H9 (cell line): ENCODE results near the gene HNRNPA3. TPM values are rescaled to one million over a fixed set of nuclear protein-coding genes. Genes with fewer than 3 reads are reported as not detected.

Experiments
- DNase-seq: peaks from one replicate; pipeline ENCODE4 v3.0.0-alpha.2; 2017
- H2AFZ ChIP-seq: one replicate; pipeline ENCODE4 v1.6.1; 2013; ENCODE audit warnings: mild to moderate bottlenecking, low read length, control low read depth, moderate library complexity
- H2AK5ac ChIP-seq: 2 replicates; pipeline ENCODE4 v1.6.1; 2013; ENCODE audit warnings: low read length, control low read depth, mixed read lengths; ENCODE audit not compliant: insufficient read length
- H2BK120ac ChIP-seq: one replicate; pipeline ENCODE4 v1.6.1; 2013; ENCODE audit warnings: low read depth, mild to moderate bottlenecking, low read length, control low read depth, inconsistent platforms; ENCODE audit not compliant: poor library complexity, severe bottlenecking
- H2BK12ac ChIP-seq: 2 replicates; pipeline ENCODE4 v1.6.1; 2013; ENCODE audit warnings: low read length, control low read depth, mixed read lengths, low read depth; ENCODE audit not compliant: insufficient read length
- H2BK15ac ChIP-seq: 2 replicates; pipeline ENCODE4 v1.6.1; 2013; ENCODE audit warnings: low read depth, low read length, control low read depth
- H2BK20ac ChIP-seq: one replicate; pipeline ENCODE4 v1.6.1; 2013; ENCODE audit warnings: low read depth, mild to moderate bottlenecking, low read length, control low read depth, inconsistent platforms; ENCODE audit not compliant: poor library complexity, severe bottlenecking
- H2BK5ac ChIP-seq: 2 replicates; pipeline ENCODE4 v1.6.1; 2013; ENCODE audit warnings: low read length, control low read depth, mixed read lengths; ENCODE audit not compliant: insufficient read length
- H3K14ac ChIP-seq: 2 replicates; pipeline ENCODE4 v1.6.1; 2013; ENCODE audit warnings: low read length, control low read depth; ENCODE audit not compliant: insufficient read depth
- H3K18ac ChIP-seq: 2 replicates; pipeline ENCODE4 v1.6.1; 2013; ENCODE audit warnings: low read depth, mild to moderate bottlenecking, mixed read lengths, low read length, control low read depth; ENCODE audit not compliant: insufficient read length
- H3K23ac ChIP-seq: 2 replicates; pipeline ENCODE4 v1.6.1; 2013; ENCODE audit warnings: low read length, control low read depth, mixed read lengths, low read depth; ENCODE audit not compliant: insufficient read length
- H3K23me2 ChIP-seq: 2 replicates; pipeline ENCODE4 v1.6.1; 2013; ENCODE audit warnings: low read depth, mild to moderate bottlenecking, mixed read lengths, low read length, control low read depth; ENCODE audit not compliant: insufficient read length, poor library complexity, severe bottlenecking
- H3K27ac ChIP-seq: 2 replicates; pipeline ENCODE4 v1.5.1; 2013; ENCODE audit warnings: low read length, control low read depth, mixed read lengths, low read depth; ENCODE audit not compliant: insufficient read length
- H3K27me3 ChIP-seq: 2 replicates; pipeline ENCODE4 v1.6.1; 2013; ENCODE audit warnings: low read length, control low read depth, inconsistent platforms; ENCODE audit not compliant: insufficient read depth
- H3K4ac ChIP-seq: 2 replicates; pipeline ENCODE4 v1.6.1; 2013; ENCODE audit warnings: low read depth, mild to moderate bottlenecking, control low read depth, inconsistent platforms, low read length, moderate library complexity
- H3K4me1 ChIP-seq: 2 replicates; pipeline ENCODE4 v1.6.1; 2013; ENCODE audit warnings: low read length, control low read depth, inconsistent platforms; ENCODE audit not compliant: insufficient read depth
- H3K4me2 ChIP-seq: 2 replicates; pipeline ENCODE4 v1.6.1; 2013; ENCODE audit warnings: low read length, control low read depth, mixed read lengths; ENCODE audit not compliant: insufficient read length, insufficient read depth
- H3K56ac ChIP-seq: 2 replicates; pipeline ENCODE4 v1.6.1; 2013; ENCODE audit warnings: low read depth, mild to moderate bottlenecking, mixed read lengths, low read length, control low read depth; ENCODE audit not compliant: insufficient read length
- H3K79me1 ChIP-seq: 2 replicates; pipeline ENCODE4 v1.6.1; 2013; ENCODE audit warnings: low read depth, mild to moderate bottlenecking, moderate library complexity, low read length, control low read depth, inconsistent platforms; ENCODE audit not compliant: insufficient read depth, poor library complexity, severe bottlenecking
- H3K79me2 ChIP-seq: 2 replicates; pipeline ENCODE4 v1.6.1; 2013; ENCODE audit warnings: low read length, control low read depth, inconsistent platforms; ENCODE audit not compliant: insufficient read depth
- H3K9ac ChIP-seq: 2 replicates; pipeline ENCODE4 v1.6.1; 2013; ENCODE audit warnings: low read length, control low read depth, mixed read lengths; ENCODE audit not compliant: insufficient read length; ENCODE audit errors: extremely low read depth
- H3K9me3 ChIP-seq: one replicate; pipeline ENCODE4 v1.6.1; 2013; ENCODE audit warnings: low read depth, low read length, inconsistent platforms; ENCODE audit not compliant: control insufficient read depth
- H3T11ph ChIP-seq: one replicate; pipeline ENCODE4 v1.6.1; 2013; ENCODE audit warnings: mild to moderate bottlenecking, low read length, control low read depth, inconsistent platforms
- H4K20me1 ChIP-seq: one replicate; pipeline ENCODE4 v1.6.1; 2013; ENCODE audit not compliant: control insufficient read depth, insufficient read length, insufficient read depth
- H4K5ac ChIP-seq: 2 replicates; pipeline ENCODE4 v1.6.1; 2013; ENCODE audit warnings: low read depth, mild to moderate bottlenecking, mixed read lengths, low read length, control low read depth; ENCODE audit not compliant: insufficient read length
- H4K8ac ChIP-seq: replicated peaks from 2 replicates; pipeline ENCODE4 v1.6.1; 2013; ENCODE audit warnings: low read length, control low read depth, mixed read lengths, low read depth; ENCODE audit not compliant: insufficient read length
- H4K91ac ChIP-seq: 2 replicates; pipeline ENCODE4 v1.6.1; 2013; ENCODE audit warnings: low read depth, mild to moderate bottlenecking, moderate library complexity, mixed read lengths, low read length, control low read depth; ENCODE audit not compliant: insufficient read length
- H3K27ac Mint-ChIP-seq, 3 experiments: 2 replicates in 2 of 3; 3 replicates in 1 of 3; pipeline ENCODE4 v1.8.0; 2020 to 2021; ENCODE audit warnings: mixed read lengths in 3 of 3, mild to moderate bottlenecking in 1 of 3, moderate library complexity in 1 of 3
- H3K27me3 Mint-ChIP-seq: 2 replicates; pipeline ENCODE4 v1.8.0; 2021; ENCODE audit warnings: low read depth, mild to moderate bottlenecking, moderate library complexity, mixed read lengths
- H3K36me3 Mint-ChIP-seq, 3 experiments: 2 replicates in 2 of 3; 3 replicates in 1 of 3; pipeline ENCODE4 v1.8.0; 2020 to 2021; ENCODE audit warnings: low read depth in 3 of 3, mixed read lengths in 3 of 3; ENCODE audit not compliant: insufficient read depth in 1 of 3
- H3K4me1 Mint-ChIP-seq, 2 experiments: 2 replicates each; pipeline ENCODE4 v1.8.0; 2020; ENCODE audit warnings: mixed read lengths in 2 of 2
- H3K4me3 Mint-ChIP-seq, 2 experiments: 2 replicates in 1 of 2; 3 replicates in 1 of 2; pipeline ENCODE4 v1.8.0; 2020 to 2021; ENCODE audit warnings: mild to moderate bottlenecking in 2 of 2, mixed read lengths in 2 of 2, moderate library complexity in 1 of 2
- H3K9me3 Mint-ChIP-seq, 2 experiments: 2 replicates in 1 of 2; 3 replicates in 1 of 2; pipeline ENCODE4 v1.8.0; 2020; ENCODE audit warnings: mild to moderate bottlenecking in 2 of 2, mixed read lengths in 2 of 2, moderate library complexity in 1 of 2
- WGBS: extraction: QIAGEN DNeasy Blood & Tissue Kit; methylation state at CpG from one replicate; pipeline ENCODE4 v1.1.7; 2013; ENCODE audit warnings: missing lambda C conversion rate, low lambda C conversion rate, mixed read lengths; ENCODE audit not compliant: insufficient read length; ENCODE audit errors: extremely low coverage; 5-methylcytosine and 5-hydroxymethylcytosine counted together
- total RNA-seq: library from RNA; stranded (reverse); gene quantifications from 2 replicates; pipeline ENCODE4 v1.2.1, GENCODE V29; 2021
- TF ChIP-seq, protein P1 (sequence below): fragments of 200-600 bp; sonication (generic); conservative IDR thresholded peaks from 3 replicates; pipeline ENCODE4 v1.8.0; 2021; ENCODE audit warnings: antibody characterized with exemption, mild to moderate bottlenecking

The HNRNPA3 gene
- total RNA-seq, 1 experiment from 2014 or later = 405 TPM

GRCh38 chr2:177187631-177188312 lies 24.8 kb upstream of the HNRNPA3 start:
- TF ChIP-seq, protein P1, sequence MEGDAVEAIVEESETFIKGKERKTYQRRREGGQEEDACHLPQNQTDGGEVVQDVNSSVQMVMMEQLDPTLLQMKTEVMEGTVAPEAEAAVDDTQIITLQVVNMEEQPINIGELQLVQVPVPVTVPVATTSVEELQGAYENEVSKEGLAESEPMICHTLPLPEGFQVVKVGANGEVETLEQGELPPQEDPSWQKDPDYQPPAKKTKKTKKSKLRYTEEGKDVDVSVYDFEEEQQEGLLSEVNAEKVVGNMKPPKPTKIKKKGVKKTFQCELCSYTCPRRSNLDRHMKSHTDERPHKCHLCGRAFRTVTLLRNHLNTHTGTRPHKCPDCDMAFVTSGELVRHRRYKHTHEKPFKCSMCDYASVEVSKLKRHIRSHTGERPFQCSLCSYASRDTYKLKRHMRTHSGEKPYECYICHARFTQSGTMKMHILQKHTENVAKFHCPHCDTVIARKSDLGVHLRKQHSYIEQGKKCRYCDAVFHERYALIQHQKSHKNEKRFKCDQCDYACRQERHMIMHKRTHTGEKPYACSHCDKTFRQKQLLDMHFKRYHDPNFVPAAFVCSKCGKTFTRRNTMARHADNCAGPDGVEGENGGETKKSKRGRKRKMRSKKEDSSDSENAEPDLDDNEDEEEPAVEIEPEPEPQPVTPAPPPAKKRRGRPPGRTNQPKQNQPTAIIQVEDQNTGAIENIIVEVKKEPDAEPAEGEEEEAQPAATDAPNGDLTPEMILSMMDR = no peak
- no peaks in the 10 kb centered on the region; a peak in 1 of 5 replicates for H3K9me3 Mint-ChIP-seq
- H4K8ac ChIP-seq = no peak overlapping the region
- no peak overlapping the region for H2BK120ac ChIP-seq
- H3K27me3 ChIP-seq = no peaks in the 10 kb centered on the region
- H3K36me3 Mint-ChIP-seq = no peaks in the 10 kb centered on the region
- no peak overlapping the region for H2BK20ac ChIP-seq
- no peak overlapping the region for H2AFZ ChIP-seq
- no peaks in the 10 kb centered on the region for H4K20me1 ChIP-seq
- no peaks in the 10 kb centered on the region for H3K23me2 ChIP-seq
- no peak overlapping the region for H4K91ac ChIP-seq
- H3K4me1 Mint-ChIP-seq = 0 out of 4 replicates have a peak, but pooled peaks cover 0 to 4% of the 10 kb centered on the region in 2 experiments
- H3K27me3 Mint-ChIP-seq = no peaks in the 10 kb centered on the region
- H3K56ac ChIP-seq = no peak overlapping the region
- no peak overlapping the region; the same call in 1 of the 2 replicates for H3K14ac ChIP-seq
- no peaks in the 10 kb centered on the region for H3K9me3 ChIP-seq
- H3K4me1 ChIP-seq = no peaks in the 10 kb centered on the region
- no peak overlapping the region for H2BK12ac ChIP-seq
- no peak overlapping the region for H3K4me2 ChIP-seq
- no peak overlapping the region for H2AK5ac ChIP-seq
- H3K23ac ChIP-seq = no peak overlapping the region
- H3K9ac ChIP-seq = no peak overlapping the region
- no peak overlapping the region for H3K27ac ChIP-seq
- no peak overlapping the region for H3K18ac ChIP-seq
- H4K5ac ChIP-seq = no peak overlapping the region
- no peaks in the 10 kb centered on the region for H3K79me2 ChIP-seq
- H2BK15ac ChIP-seq = no peak overlapping the region
- H3K4ac ChIP-seq = no peak overlapping the region
- no peak for DNase-seq
- H3T11ph ChIP-seq = no peak overlapping the region
- H3K4me3 Mint-ChIP-seq = no peak overlapping the region
- H3K27ac Mint-ChIP-seq = no peak overlapping the region
- no CpG with 5 or more reads among the region's 8 CpGs for WGBS
- H3K79me1 ChIP-seq = no peaks in the 10 kb centered on the region
- no peak overlapping the region for H2BK5ac ChIP-seq
